ENCODE data around the gene USP30. TPM values are rescaled to one million over a fixed set of nuclear protein-coding genes. Genes with fewer than 3 reads are reported as not detected.

Gene USP30
- total RNA-seq, 1 donor from 2014 or later = 15.7 TPM

DNA sequence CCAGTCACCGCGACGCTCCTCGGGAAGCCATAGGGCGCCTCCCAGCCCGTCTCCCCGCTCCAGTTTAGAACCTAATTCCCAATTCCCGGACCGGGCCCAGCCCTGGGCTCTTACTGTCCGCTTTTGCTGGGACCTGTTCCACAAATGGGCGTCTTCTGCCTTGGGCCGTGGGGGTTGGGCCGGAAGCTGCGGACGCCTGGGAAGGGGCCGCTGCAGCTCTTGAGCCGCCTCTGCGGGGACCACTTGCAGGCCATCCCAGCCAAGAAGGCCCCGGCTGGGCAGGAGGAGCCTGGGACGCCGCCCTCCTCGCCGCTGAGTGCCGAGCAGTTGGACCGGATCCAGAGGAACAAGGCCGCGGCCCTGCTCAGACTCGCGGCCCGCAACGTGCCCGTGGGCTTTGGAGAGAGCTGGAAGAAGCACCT is 45.8 kb downstream of the USP30 start:
- DNase-seq = peak; percentile 85

DNA sequence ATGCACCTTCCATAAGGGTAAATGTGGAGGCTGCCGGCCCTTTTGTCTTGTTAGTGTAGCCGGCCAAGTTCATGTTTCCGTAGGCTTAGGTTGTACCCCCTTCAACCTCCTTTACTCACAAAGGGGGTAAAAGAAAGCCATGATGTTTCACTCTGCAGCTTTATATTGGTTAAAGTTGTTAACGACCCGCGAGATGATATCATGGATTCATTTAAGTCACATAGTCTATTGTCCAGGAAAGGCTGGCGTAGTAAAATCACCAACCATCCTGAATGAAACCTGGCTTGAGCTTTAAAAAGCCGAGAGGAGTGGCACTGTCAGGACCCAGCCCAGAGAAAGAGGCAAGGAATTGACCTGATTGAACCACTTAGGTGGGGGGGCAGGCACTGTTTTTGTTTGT is 46.3 kb downstream of the USP30 start:
- no peak for DNase-seq

DNA sequence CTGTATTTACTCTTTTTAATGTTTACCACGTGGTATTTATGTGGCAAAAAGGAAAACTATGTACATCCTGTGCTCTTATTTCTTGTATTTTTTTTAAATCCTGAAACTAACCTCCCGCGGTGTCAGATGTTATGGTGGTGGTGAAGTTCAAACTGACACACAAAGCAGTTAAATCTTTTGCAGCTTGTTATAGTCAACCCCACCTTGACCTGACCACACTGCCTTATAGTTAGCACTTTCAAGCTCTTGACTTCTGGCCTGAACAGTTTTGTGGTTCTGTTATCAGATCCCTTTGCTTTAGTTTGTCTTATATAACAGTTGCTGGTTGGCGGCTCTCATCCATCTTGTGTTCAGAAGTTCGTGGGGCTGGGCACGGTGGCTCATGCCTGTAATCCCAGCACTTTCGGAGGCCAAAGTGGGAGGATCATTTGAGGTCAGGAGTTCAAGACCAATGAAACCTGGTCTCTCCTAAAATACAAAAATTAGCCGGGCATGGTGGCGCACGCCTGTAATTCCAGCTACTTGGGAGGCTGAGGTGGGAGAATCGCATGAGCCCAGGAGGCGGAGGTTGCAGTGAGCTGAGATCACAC is 47.1 kb downstream of the USP30 start:
- DNase-seq = no peak

DNA sequence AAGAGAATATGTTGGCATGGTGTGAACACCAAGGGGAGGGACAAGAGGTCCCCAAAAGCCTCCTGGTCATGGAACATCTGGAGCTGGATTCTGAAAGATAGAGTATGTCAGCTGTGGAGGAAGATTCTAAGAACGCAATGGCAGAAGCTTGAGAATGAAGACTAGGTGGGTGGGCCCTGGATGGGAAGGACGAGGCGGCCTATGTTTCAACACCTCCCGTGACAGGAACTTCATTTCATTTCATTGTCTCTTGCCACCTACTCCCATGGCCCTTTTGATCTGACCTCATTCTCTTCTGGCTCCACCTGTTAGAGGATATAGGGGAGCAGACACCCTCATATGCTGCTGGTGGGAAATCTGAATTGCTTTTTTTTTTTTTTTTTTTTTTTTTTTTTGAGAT is 48.4 kb downstream of the USP30 start:
- DNase-seq = no peak

DNA sequence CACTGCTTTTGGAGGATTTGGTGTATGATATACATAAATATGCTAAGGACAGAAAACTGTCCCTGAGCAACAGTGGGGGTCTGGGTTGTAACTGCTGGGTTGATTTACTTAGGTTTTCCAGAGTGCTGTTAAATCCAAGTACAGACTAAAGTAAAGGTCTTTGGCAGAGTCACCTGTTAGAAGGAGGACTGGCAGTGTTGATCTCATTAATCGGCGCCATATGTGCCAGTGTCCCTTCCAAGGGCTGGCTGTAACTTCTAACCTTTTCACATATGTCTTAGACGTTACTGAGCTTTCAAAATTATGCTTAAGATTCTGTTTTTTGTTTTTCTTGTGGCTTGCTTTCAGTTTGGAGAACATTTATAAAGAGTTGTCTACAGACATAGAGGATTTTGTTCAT is 50.1 kb downstream of the USP30 start:
- no peak for DNase-seq

DNA sequence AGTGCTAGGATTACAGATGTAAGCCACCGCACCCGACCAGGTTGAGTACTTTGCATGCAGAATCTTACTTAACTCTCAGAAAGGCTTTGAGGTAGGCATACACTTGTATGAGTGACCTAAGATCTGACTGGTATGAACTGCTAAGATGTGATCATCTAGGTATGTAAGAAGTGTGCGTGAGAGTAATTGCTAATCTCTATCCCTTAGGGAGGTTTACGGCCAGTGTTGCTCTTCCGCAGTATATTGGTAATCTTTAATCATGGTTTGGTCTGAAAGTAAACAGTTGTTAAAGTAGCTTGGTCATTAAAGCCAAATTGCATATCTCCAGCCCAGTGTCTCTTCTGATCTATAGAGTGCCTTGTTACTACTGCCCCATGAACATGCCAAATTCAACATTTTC is 52.8 kb downstream of the USP30 start:
- DNase-seq = no peak

DNA sequence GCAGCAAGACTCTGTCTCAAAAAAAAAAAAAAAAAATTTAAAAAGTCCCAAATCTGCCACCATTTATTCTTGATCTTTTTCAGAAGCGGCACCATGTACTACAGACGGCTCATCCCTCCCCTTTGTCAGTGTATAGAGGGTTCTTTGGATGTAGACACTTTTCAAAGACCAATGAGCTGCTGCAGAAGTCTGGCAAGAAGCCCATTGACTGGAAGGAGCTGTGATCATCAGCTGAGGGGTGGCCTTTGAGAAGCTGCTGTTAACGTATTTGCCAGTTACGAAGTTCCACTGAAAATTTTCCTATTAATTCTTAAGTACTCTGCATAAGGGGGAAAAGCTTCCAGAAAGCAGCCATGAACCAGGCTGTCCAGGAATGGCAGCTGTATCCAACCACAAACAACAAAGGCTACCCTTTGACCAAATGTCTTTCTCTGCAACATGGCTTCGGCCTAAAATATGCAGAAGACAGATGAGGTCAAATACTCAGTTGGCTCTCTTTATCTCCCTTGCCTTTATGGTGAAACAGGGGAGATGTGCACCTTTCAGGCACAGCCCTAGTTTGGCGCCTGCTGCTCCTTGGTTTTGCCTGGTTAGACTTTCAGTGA is 57.5 kb downstream of the USP30 start:
- DNase-seq = no peak

DNA sequence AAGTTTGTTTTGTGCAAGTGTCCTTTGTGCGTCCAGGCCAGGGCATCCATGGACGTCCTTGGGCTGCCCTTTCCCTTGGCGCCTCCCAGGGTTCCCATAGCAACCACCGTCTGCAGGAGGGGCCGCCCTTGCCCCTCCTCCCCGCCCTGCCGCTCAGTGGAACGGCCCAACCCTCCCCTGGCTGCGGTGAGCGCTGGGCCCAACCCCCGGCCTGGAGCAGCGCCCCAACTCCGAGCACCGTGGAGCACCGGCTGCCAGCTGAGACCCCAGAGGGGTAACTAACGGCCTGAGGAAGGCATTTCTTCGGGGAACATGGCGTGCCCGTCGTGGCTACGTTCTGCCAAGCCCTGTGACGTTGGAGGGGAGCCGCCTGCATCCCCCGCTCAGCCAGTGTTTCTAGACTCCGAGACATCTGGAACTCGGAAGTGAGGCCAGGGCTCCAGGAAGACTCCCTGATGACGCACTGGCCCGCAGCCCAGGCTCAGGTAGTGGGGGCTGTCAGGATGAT is 58.7 kb downstream of the USP30 start:
- peak; percentile 92 for DNase-seq

DNA sequence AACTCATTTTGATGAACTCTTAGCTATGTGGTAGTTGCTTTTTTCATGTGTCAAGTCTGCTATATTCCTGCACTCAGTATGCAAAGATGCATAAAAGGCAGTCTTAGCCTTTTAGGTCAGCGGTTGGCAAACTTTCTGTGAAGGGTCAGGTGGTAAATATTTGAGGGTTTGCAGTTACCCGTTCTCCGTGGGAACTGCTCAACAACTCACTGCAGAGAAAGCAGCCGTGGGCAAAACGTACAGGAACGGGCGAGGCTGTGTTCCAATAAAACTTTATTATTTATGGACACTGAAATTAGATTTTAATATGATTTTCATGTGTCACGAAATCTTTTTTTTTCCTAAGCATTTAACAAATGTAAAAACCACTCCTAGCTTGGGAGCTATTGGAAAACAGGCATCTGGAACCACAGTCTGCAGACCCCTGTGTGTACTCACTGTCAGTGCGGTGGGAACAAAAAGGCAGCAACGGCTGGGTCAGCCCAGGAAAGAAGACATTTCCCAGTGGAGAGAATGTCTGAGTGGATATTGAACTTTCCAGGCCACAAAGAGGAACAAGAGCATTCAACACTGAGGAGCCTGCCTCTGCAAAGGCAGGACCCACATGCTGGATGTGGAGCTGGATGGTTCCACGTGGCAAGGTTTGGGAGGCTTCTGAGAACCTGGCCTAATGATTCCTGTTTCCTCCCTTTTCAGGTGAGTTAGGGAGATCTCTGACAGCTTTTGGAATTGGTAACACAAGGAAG is 60.5 kb downstream of the USP30 start:
- DNase-seq = no peak

DNA sequence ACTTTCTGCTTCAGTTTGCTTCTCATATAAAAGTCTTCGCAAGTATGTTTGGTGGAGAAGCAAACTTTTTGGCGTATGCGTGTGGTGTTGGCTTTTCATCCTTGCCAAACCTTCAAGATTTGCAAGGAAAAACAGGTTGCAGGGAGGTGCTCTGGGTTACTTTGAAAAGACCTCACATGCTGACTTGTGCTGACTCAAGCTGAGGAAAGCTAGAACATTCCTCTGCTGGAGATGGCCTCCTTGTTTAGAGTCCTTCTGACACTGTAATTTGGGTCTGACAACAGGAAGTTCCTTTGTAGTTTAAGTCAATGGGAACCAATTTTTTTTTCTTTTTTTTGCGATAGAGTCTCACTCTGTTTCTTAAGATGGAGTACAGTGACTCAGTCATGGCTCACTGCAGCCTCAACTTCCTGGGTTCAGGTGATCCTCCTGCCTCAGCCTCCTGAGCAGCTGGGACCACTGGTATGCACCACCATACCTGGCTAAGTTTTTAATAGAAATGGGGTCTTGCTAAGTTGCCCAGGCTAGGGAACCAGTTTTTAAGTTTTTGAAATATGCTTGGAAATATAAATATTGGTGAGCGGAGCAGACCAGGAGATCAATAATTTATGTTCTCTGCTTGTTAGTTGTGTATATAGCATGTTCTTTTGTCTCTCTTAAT is 61.4 kb downstream of the USP30 start:
- no peak for DNase-seq

DNA sequence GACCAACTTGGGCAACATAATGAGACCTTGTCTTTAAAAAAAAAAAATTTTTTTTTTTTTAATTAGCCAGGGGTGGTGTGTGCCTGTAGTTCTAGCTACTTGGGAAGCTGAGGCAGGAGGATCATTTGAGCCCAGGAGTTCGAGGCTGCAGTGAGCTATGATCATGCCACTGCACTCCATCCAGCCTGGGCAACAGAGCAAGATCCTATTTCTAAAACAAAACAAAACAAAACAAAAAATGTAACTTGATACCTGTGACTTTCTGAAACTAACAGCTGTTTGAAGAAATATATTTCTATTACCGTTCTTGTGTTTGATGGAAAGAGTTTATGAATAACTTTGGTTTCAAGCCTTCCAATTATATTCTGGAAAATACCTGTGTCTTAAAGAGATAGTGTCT is 62.3 kb downstream of the USP30 start:
- no peak for DNase-seq

DNA sequence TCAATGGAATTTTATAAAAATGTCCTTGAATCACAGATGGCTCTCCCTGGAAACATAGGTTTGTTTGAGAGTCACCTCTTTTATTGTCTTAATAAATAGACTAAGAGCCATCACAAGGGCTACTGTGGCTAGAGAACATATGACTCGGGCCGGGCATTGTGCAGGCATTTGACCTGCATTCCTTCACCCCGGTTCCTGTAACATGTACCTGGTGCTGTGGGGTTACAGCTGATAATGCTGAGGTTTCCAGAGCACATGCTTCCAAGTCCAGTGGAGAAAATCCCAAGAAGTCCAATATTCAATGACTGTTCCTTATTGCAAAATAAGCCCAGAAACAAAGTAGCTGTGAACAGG is 63.0 kb downstream of the USP30 start:
- no peak for DNase-seq

DNA sequence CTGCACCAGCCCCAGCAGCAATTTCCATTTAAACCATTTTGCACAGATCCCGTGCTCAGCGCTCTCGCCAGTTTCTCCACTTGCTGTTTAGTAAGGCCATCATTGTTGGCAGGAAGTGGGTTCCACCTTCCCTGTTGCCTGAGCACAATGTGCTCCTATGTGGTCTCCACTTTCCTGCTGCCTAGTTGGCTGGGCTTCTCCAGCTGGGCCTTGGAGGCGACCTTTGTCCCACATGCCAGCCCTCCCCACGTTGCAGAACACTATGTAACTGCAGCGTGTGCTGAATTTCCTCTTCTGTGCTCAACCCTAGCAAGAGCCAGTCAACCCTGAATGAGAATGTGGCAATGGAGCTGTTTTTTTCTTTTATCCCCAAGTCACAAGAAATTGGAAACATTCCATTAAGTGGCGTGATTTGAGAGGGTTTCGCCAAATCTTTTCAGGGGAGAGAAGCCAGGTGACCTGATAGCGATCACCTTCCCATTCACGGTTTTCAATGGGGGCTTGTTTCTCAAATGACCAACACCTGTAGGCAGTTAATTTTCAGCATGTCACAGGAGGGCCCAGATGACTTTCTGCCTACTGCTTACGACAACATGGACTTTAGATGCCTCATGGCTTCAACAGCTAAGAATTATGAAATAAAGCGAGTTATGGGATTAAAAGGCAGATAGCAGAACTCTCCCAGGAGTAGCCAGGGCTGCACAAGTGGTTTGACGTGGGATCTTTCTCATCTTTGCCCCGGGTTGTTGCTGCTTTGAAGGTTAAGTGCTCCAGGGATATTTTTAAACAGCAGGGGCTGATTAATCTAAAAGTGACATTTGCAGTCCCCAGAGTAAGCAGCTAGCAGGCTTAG is 63.6 kb downstream of the USP30 start, which contains the start of gene ACACB:
Gene ACACB, plus strand, starts transcription at position 830 of the 853 bp plus-strand sequence. CDS start 22,819 bp downstream, outside the sequence.
- peak; percentile 52 for DNase-seq

DNA sequence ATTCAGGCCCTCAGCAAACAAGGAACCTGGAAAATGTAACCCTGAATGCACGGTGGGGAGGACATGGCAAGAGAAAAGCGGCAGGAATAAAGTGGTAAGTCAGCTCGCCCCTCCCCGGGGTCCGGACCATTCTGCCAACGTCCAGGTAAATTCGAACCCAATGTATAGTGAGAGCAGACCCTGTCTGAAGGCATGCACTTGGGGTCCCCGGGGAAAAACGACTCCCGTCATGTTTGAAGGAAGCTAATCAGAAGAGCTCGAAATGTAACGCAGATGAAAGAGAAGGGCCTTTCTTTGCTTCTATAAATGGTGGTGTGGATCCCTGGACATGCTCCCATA is 64.2 kb downstream of the USP30 start:
- DNase-seq = no peak

DNA sequence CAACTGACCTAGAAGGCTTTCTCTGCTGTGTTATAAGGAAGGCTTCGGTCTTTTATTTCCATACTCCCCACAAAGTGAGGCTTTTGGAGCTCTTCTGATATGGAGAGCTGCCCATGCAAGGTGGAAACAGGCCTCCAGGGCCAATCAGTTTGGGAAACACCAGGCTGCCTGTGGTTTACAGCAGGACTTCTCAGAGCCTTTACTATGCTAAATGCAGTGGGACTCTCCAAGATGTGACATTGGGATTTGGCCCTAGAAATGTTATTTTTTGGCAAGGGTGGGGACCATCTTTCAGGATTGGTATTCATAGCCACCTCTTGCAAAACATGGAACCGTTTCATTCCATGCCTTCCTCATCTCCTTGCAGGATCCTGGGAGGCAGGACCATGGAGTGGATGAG is 67.7 kb downstream of the USP30 start:
- DNase-seq = no peak

DNA sequence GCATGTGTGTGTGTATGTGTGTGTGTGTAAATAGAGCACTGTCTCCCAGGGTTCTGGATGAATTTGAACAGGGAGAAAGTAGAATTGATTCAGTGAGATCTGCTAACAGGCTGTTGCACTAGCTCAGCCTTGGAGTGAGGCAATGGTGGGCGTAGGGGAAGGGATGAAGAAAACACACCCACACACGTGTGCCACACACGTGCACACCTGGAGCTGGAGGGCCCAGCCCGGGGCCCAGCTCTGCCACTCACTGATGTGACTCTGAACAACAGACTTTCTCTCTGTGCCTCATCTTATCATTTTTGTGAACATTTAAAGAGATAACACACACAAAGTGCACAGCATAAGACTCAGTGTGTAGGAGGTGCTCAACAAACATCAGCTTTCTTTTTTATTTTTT is 68.2 kb downstream of the USP30 start:
- DNase-seq = no peak

DNA sequence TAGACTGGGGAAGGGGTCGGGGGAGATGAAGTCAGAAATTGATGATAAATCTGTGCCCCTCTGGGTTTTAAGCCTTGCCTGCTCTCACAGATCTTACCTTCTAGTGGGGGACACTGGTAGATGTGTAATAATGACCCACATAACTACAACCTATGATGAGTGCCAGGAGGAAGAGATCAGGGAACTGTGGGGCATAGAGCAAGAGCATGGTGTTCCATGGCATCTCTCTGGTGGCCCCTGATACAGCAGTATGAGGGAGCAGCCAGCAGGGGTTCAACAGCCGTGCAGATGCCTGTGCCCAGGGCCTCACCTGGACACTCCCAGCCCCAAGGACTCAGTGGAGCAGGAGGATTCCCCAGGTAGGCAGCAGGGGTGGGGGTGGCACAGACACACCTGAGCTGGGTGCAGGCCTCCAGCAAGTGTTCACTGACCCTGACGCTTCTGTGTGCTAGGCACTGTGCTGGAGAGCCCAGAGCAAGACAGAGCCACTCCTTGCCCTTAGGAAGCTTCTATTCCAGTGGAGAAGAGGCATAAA is 69.0 kb downstream of the USP30 start:
- DNase-seq = no peak

DNA sequence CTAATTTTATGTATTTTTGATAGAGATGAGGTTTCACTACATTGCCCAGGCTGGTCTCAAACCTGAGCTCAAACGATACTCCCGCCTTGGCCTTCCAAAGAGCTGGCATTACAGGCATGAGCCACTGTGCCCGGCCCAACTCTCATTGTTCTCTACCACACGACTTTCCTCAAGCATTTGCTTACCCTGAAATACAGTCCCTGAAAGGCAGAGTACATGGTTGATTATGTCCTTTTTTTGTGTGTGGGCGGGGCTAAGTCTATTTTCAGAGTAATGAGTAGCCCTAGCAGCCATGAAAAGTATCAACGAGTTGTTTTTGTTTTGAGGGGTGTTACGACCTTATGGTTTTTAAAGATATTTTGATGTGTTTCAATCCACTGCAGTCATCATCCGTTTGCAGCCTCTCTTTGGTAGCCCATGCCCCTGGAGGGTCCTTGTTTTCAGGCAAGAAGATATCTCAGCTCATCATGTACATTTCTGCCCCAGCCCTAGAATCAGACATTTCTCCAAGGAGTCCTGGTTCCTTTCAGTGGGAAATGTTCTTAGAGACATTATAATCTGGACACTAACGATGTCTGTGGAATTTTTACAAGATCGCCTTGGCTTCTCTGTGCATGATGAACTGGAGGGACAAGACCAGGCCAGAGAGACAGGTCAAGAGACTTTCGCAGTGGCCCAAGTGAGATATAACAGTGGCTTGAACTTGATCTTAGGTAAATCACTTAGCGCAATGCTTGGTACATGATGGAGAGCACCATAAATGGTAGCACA is 72.7 kb downstream of the USP30 start:
- DNase-seq = no peak

DNA sequence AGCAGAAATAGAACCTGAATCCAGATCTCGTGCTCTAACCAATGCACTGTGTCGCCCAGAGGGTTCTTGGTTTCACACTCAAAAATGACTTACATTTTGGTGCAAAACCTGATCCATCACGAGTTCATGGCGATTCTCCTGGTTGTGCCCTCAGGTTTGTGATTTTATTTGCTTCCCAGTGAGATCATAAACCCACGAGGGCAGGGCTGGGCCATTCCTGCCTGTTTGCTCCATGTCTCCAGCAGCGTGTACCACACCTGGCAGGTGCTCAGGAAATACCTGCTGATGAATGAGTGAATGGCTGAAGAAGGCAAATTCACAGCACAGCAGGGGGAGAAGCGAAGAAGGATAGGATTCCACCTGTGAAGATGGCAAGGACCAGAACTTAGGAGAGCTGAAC is 73.4 kb downstream of the USP30 start:
- no peak for DNase-seq

DNA sequence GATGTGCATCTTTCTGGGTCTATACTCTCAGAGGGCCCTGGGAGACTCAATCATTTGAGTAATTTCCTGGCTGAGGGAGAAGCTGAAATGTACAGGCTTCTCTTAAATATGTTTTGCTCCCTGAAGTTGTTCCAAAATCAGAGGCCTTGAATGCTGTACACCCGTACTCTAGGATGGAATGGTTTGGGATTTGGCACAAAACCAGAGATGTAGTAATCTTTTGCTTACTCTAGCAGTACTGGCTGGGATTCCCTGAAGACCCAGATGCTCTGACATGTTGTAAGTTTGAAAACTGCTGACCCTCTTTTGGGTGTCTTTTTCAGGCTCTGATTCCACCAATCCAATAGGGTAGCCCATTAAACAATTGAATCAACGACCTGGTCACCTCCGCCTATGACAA is 74.4 kb downstream of the USP30 start:
- no peak for DNase-seq

All from tongue (tissue), 2 donors.